Measurements from ENCODE around the gene TMEM253. TPM values are rescaled to one million over a fixed set of nuclear protein-coding genes. Genes with fewer than 3 reads are reported as not detected.

TMEM253 gene
- total RNA-seq, 1 donor from 2014 or later = 0.19 TPM

- TF ChIP-seq CTCF (IDR thresholded peaks at IDR 0.05; ENCODE audit: borderline replicate concordance) = peak; percentile 56
- intact Hi-C loops (cut with micrococcal nuclease) = no loop called here
- Histone ChIP-seq H3K9me3 (replicated peaks) (no peaks in the 10 kb centered on the region), H3K4me3 (no peak overlapping the region), H3K27ac (replicated peaks) (no peak overlapping the region), H3K27me3 (ENCODE audit: low read depth) (no peaks in the 10 kb centered on the region), H3K4me1 (peaks cover 18% of the 10 kb centered on the region), H3K36me3 (peaks cover 67% of the 10 kb centered on the region)
- no peak for DNase-seq
These were observed 10.5 kb upstream of the TMEM253 start for GRCh38 chr14:21090194-21090939.

DNA sequence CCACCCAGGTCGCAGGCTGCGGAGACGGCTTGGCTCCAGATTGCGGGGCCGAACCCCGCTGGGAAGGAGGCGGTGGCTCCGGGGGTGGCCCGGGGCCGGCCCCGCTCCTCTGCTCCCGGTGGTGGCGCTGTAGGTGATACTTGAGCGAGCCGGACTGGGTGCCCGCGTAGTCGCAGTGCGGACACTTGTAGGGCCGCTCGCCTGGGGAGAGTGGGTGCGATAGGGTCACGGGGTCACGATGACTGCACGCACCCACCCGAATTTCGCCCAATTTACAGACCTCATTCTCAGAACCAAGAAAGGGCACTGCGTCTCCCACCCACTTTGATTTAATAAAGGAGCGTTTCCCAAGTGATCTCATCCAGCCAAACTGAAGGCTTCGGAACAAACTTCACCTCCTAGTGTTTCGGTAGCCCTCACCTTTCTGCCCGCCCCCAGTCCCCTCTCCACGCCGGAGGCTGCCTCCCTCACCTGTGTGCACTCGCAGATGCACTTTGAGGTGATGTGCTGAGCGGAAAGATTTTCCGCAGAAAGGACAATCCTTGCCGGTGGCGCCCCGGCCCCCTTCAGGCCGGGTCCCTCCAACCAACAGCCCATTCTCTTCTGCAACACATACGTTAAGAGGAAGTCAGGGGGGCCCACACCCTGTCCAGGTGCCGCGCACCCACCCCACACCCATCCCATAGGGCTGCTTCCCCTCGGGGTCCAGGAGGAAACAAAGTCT, 9.8 kb upstream of the TMEM253 start:
- DNase-seq = no peak
- Histone ChIP-seq H3K27me3 (ENCODE audit: low read depth) (no peaks in the 10 kb centered on the region), H3K4me3 (no peak overlapping the region), H3K27ac (replicated peaks) (no peak overlapping the region), H3K4me1 (peaks cover 25% of the 10 kb centered on the region), H3K9me3 (replicated peaks) (no peaks in the 10 kb centered on the region), H3K36me3 (peaks cover 60% of the 10 kb centered on the region)
- intact Hi-C loops (cut with micrococcal nuclease) = no loop called here
- TF ChIP-seq CTCF (IDR thresholded peaks at IDR 0.05; ENCODE audit: borderline replicate concordance) = no peak

DNA sequence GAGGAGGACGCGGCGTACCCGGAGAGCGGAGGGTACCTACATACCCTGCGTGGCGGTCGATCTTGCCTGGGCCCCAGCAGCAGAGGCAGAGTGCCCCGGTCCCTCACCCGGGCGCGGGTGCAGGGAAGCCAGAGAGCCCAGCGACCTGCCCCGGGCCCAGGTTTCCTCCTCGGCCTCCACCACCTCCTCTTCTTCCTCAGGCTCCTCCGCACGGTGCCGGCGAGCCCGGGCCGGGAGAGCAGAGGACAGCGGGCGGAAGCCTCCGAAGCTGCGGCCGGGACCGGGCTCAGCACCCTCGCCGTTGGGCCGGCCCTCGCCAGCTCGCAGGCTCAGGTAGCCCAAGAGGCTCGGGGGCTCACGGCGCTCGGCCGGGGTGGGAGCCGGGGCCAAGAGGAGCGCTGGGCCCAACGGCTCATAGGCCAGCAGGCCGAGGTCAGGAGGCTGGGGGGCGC, 9.0 kb upstream of the TMEM253 start:
- H3K27me3 ChIP-seq (ENCODE audit: low read depth) = no peaks in the 10 kb centered on the region
- H3K9me3 ChIP-seq (replicated peaks) = no peaks in the 10 kb centered on the region
- H3K4me3 ChIP-seq = no peak overlapping the region
- H3K36me3 ChIP-seq = peaks cover 53% of the 10 kb centered on the region
- DNase-seq = no peak
- no peak overlapping the region for H3K27ac ChIP-seq (replicated peaks)
- intact Hi-C loops (cut with micrococcal nuclease) = no loop called here
- H3K4me1 ChIP-seq = peaks cover 32% of the 10 kb centered on the region
- no peak for TF ChIP-seq CTCF (IDR thresholded peaks at IDR 0.05; ENCODE audit: borderline replicate concordance)

GRCh38 chr14:21092273-21093011, 8.4 kb upstream of the TMEM253 start:
- Histone ChIP-seq H3K4me3 (no peak overlapping the region), H3K27me3 (ENCODE audit: low read depth) (no peaks in the 10 kb centered on the region), H3K9me3 (replicated peaks) (no peaks in the 10 kb centered on the region), H3K36me3 (peaks cover 48% of the 10 kb centered on the region), H3K27ac (replicated peaks) (no peak overlapping the region), H3K4me1 (peaks cover 38% of the 10 kb centered on the region)
- intact Hi-C loops (cut with micrococcal nuclease) = no loop called here
- peak; percentile 100 for TF ChIP-seq CTCF (IDR thresholded peaks at IDR 0.05; ENCODE audit: borderline replicate concordance)
- DNase-seq = peak; percentile 84

DNA sequence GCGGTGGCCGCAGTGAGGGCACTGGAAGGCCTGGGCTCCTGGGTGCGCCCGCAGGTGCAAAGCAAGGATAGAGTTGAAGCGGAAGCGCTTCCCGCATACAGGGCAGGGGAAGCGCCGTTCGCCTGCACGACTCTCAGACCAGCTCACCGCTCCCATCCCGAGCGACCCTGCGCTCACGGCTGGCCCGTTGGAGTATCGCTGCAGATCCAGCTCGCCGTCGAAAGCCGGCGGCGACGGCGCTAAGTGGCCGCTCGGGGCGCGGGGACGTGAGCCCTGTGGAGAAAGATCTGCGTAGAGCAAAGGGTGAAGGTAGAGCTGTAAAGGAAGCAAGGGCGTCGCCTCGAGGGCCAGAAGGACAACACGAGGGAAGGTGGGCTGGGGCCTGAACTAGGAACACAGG, 7.8 kb upstream of the TMEM253 start:
- H3K27ac ChIP-seq (replicated peaks) = no peak overlapping the region
- peaks cover 43% of the 10 kb centered on the region for H3K4me1 ChIP-seq
- peaks cover 43% of the 10 kb centered on the region for H3K36me3 ChIP-seq
- H3K9me3 ChIP-seq (replicated peaks) = no peaks in the 10 kb centered on the region
- H3K4me3 ChIP-seq = no peak overlapping the region
- intact Hi-C loops (cut with micrococcal nuclease) = no loop called here
- no peak for TF ChIP-seq CTCF (IDR thresholded peaks at IDR 0.05; ENCODE audit: borderline replicate concordance)
- H3K27me3 ChIP-seq (ENCODE audit: low read depth) = no peaks in the 10 kb centered on the region
- no peak for DNase-seq

Measured in left ventricle myocardium inferior (tissue), 1 donor.